Measurements from ENCODE around the gene HLCS.

- TF ChIP-seq MXI1 (IDR thresholded peaks at IDR 0.05; ENCODE audit: borderline replicate concordance, low read depth, low read length) (no peak), RAD21 (IDR thresholded peaks at IDR 0.05; ENCODE audit: low read length) (no peak), CEBPB (IDR thresholded peaks at IDR 0.05; ENCODE audit: low read depth, low read length) (no peak)
- TF ChIP-seq, protein P1, sequence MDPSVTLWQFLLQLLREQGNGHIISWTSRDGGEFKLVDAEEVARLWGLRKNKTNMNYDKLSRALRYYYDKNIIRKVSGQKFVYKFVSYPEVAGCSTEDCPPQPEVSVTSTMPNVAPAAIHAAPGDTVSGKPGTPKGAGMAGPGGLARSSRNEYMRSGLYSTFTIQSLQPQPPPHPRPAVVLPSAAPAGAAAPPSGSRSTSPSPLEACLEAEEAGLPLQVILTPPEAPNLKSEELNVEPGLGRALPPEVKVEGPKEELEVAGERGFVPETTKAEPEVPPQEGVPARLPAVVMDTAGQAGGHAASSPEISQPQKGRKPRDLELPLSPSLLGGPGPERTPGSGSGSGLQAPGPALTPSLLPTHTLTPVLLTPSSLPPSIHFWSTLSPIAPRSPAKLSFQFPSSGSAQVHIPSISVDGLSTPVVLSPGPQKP (IDR thresholded peaks at IDR 0.05; ENCODE audit: borderline replicate concordance, low read depth, low read length): no peak
- TF ChIP-seq, protein P2, sequence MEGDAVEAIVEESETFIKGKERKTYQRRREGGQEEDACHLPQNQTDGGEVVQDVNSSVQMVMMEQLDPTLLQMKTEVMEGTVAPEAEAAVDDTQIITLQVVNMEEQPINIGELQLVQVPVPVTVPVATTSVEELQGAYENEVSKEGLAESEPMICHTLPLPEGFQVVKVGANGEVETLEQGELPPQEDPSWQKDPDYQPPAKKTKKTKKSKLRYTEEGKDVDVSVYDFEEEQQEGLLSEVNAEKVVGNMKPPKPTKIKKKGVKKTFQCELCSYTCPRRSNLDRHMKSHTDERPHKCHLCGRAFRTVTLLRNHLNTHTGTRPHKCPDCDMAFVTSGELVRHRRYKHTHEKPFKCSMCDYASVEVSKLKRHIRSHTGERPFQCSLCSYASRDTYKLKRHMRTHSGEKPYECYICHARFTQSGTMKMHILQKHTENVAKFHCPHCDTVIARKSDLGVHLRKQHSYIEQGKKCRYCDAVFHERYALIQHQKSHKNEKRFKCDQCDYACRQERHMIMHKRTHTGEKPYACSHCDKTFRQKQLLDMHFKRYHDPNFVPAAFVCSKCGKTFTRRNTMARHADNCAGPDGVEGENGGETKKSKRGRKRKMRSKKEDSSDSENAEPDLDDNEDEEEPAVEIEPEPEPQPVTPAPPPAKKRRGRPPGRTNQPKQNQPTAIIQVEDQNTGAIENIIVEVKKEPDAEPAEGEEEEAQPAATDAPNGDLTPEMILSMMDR (conservative IDR thresholded peaks at IDR 0.05; ENCODE audit: low read depth, low read length): no peak
Measured at GRCh38 chr21:36893581-36893980, 72.9 kb downstream of the HLCS start.

Measured in IMR-90 (cell line).